ENCODE data around the gene PECR. TPM values are rescaled to one million over a fixed set of nuclear protein-coding genes. Genes with fewer than 3 reads are reported as not detected.

The PECR gene
- total RNA-seq, 2 experiments from 2014 or later: 9.1 to 10.3 TPM

- intact Hi-C loops (cut with DNase I, micrococcal nuclease): loop anchor here (1.0 to 10.0 kb wide), 4 partner anchors 60 to 382 kb away; partner anchors contain the start of genes RPL37A (in 1 of the 2) and SMARCAL1 (in 1 of the 2)
- Histone ChIP-seq H3K4me3 (ENCODE audit: low read length) (peak overlapping the region; percentile 65), H3K36me3 (ENCODE audit: insufficient read depth, low read length) (peaks cover 85% of the 10 kb centered on the region), H3K27ac (ENCODE audit: low read depth in 1 of 2, low read length in 2 of 2) (peak overlapping the region; percentile 69 to 78), H3K27me3 (ENCODE audit: control insufficient read depth in 1 of 2, insufficient read depth in 2 of 2, low read length in 2 of 2) (no peaks in the 10 kb centered on the region), H3K4me1 (ENCODE audit: insufficient read depth, low read length) (peaks cover 42% of the 10 kb centered on the region), H3K9me3 (ENCODE audit: control insufficient read depth in 1 of 2, insufficient read depth in 1 of 2, low read length in 2 of 2) (no peaks in the 10 kb centered on the region)
- peak; percentile 94 to 99 (median 97) for DNase-seq
- peaks cover 95% of the 10 kb centered on the region for H3K36me3 Mint-ChIP-seq (ENCODE audit: low read depth)
- no peaks in the 10 kb centered on the region for H3K9me3 Mint-ChIP-seq
- peak; percentile 93 for ATAC-seq (ENCODE audit: poor library complexity)
- peak; percentile 92 for TF ChIP-seq CTCF (IDR thresholded peaks at IDR 0.05)
- CTCF ChIA-PET: interaction anchor here (0.6 to 1.9 kb wide), 10 partner anchors 9 to 297 kb away, joined by 3 to 12 read pairs (median 4); partner anchors contain the start of genes PECR, SMARCAL1 and TMEM169
- POLR2A ChIA-PET: interaction anchor here (0.8 to 2.2 kb wide), 4 partner anchors 8 to 57 kb away, joined by 3 to 10 read pairs (median 5); partner anchors contain the start of genes PECR and TMEM169
- peaks cover 95% of the 10 kb centered on the region for H3K4me1 Mint-ChIP-seq (ENCODE audit: low read depth)
- H3K27me3 Mint-ChIP-seq: no peaks in the 10 kb centered on the region
- peak overlapping the region; percentile 90 for H3K4me3 Mint-ChIP-seq
- H3K27ac Mint-ChIP-seq: peak overlapping the region; percentile 90
These were observed 33.3 kb upstream of the PECR start for GRCh38 chr2:216114714-216115531.

GRCh38 chr2:216114382-216114713 lies 32.7 kb upstream of the PECR start:
- ATAC-seq (ENCODE audit: poor library complexity) (peak; percentile 9), DNase-seq (no peak)
- Mint-ChIP-seq H3K36me3 (ENCODE audit: low read depth) (peaks cover 95% of the 10 kb centered on the region), H3K4me1 (ENCODE audit: low read depth) (peaks cover 95% of the 10 kb centered on the region), H3K4me3 (peak overlapping the region; percentile 90), H3K9me3 (no peaks in the 10 kb centered on the region), H3K27me3 (no peaks in the 10 kb centered on the region), H3K27ac (peak overlapping the region; percentile 90)
- no peaks in the 10 kb centered on the region for H3K27me3 ChIP-seq (ENCODE audit: control insufficient read depth in 1 of 2, insufficient read depth in 2 of 2, low read length in 2 of 2)
- ChIA-PET POLR2A (interaction anchor here (0.8 to 2.2 kb wide), 4 partner anchors 9 to 56 kb away, joined by 3 to 10 read pairs (median 5); partner anchors contain the start of genes PECR and TMEM169), CTCF (interaction anchor here (0.6 to 1.9 kb wide), 10 partner anchors 9 to 298 kb away, joined by 3 to 12 read pairs (median 4); partner anchors contain the start of genes PECR, SMARCAL1 and TMEM169)
- peak overlapping the region; percentile 15 to 39 for H3K27ac ChIP-seq (ENCODE audit: low read depth in 1 of 2, low read length in 2 of 2)
- intact Hi-C loops (cut with DNase I, micrococcal nuclease): loop anchor here (1.0 to 10.0 kb wide), 4 partner anchors 60 to 383 kb away; partner anchors contain the start of genes RPL37A (in 1 of the 2) and SMARCAL1 (in 1 of the 2)
- no peak overlapping the region for H3K4me3 ChIP-seq (ENCODE audit: low read length)
- no peak for TF ChIP-seq CTCF (IDR thresholded peaks at IDR 0.05)
- peaks cover 79% of the 10 kb centered on the region for H3K36me3 ChIP-seq (ENCODE audit: insufficient read depth, low read length)
- H3K9me3 ChIP-seq (ENCODE audit: control insufficient read depth in 1 of 2, insufficient read depth in 1 of 2, low read length in 2 of 2): no peaks in the 10 kb centered on the region
- H3K4me1 ChIP-seq (ENCODE audit: insufficient read depth, low read length): peaks cover 43% of the 10 kb centered on the region

GRCh38 chr2:216113572-216113971 lies 32.0 kb upstream of the PECR start:
- Histone ChIP-seq H3K4me3 (ENCODE audit: low read length) (no peak overlapping the region), H3K27ac (ENCODE audit: low read depth in 1 of 2, low read length in 2 of 2) (peak overlapping the region in 1 of 2 donors; percentile 15), H3K4me1 (ENCODE audit: insufficient read depth, low read length) (peaks cover 44% of the 10 kb centered on the region), H3K9me3 (ENCODE audit: control insufficient read depth in 1 of 2, insufficient read depth in 1 of 2, low read length in 2 of 2) (no peaks in the 10 kb centered on the region), H3K27me3 (ENCODE audit: control insufficient read depth in 1 of 2, insufficient read depth in 2 of 2, low read length in 2 of 2) (no peaks in the 10 kb centered on the region), H3K36me3 (ENCODE audit: insufficient read depth, low read length) (peaks cover 71% of the 10 kb centered on the region)
- TF ChIP-seq CTCF (IDR thresholded peaks at IDR 0.05): no peak
- no peaks in the 10 kb centered on the region for H3K27me3 Mint-ChIP-seq
- intact Hi-C loops (cut with DNase I, micrococcal nuclease): loop anchor here (2.0 to 10.0 kb wide), 3 partner anchors 31 to 384 kb away; partner anchors contain the start of gene RPL37A (in 1 of the 2)
- DNase-seq: peak in 1 of 14 experiments; percentile 9
- POLR2A ChIA-PET: interaction anchor here (2.2 kb wide), 1 partner anchor 56 kb away, joined by 7 read pairs; no protein-coding TSS in a partner anchor
- no peak overlapping the region for H3K27ac Mint-ChIP-seq
- H3K4me1 Mint-ChIP-seq (ENCODE audit: low read depth): peaks cover 95% of the 10 kb centered on the region
- no peaks in the 10 kb centered on the region for H3K9me3 Mint-ChIP-seq
- H3K4me3 Mint-ChIP-seq: no peak overlapping the region
- H3K36me3 Mint-ChIP-seq (ENCODE audit: low read depth): peaks cover 93% of the 10 kb centered on the region
- ATAC-seq (ENCODE audit: poor library complexity): no peak
- CTCF ChIA-PET: interaction anchor here (1.5 to 1.9 kb wide), 2 partner anchors 10 to 54 kb away, joined by 3 to 12 read pairs; no protein-coding TSS in a partner anchor

All from CD4-positive, alpha-beta T cell (primary cell).